ENCODE data around the gene CD151.

The CD151 gene

DNA sequence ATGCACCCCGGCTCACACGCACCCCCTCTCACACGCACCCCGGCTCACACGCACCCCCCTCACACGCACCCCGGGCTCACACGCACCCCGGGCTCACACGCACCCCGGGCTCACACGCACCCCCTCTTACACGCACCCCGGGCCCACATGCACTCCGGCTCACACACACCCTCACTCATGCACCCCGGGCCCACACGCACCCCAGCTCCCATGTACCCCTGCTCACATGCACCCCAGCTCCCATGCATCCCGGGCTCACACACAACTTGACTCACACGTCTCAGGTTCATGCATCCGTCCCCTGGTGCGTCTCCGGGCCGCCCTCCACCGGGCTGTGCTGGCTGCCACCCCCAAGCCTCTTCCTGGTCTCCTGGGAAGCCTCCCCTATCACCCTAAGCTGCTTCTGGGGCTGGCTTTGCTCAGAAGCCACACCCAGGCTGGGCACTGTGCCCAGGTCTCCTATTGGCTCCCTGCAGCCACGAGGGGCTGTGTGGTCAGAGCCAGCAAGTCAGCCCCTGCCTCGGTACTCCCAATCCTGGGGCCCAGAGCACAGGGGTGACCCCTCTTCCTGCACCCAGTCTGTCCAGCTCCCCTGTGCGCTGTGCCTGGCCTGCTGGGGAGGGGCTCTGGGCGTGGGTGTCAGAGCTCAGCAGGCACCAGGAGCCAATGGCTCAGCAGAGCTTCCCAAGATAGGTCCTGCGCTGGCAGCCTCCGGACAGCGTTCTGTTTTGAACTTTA lies 26.8 kb downstream of the CD151 start:
- DNase-seq = no peak

DNA sequence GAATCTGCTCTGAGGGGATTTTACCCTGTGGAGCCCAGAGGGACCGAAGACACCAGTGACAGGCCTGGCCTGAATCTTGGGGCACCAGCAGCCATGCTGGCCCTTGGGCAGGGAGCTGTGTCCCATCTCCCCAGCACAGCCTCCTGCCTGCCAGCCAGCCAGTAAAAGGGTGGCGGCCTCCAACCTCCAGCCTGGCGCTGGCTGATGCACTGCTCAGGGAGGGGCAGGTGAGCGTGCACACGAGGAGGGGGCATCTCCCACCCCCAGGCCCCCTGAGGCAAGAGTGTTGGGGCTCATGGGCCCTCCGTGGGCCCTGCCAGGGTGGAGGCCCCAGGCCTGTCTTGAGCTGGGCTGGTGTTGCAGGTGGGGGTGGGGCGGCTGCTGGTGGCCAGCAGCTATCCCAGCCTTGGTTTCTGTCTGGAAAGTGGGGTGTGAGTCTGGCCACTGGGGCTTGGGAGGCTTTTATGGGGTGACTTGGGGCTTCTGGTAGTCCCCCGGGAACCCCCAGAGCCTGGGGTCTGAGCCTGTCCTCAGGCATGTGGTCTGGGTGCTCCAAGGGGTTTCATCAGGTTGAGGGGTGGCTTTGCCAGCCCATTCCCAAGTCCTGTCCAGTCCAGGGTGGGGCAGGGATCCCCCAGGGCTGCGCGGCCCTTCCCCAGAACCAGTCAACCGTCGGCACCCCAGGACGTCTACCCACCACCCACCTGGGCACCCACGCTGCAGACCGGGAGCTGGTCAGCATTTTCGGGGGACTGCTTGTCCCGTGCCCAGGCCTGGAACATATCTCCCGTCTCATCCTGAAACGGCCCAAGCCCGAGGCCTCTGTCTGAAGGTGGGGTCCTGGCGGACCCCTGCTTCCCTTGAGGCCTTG lies 27.7 kb downstream of the CD151 start:
- no peak for DNase-seq

DNA sequence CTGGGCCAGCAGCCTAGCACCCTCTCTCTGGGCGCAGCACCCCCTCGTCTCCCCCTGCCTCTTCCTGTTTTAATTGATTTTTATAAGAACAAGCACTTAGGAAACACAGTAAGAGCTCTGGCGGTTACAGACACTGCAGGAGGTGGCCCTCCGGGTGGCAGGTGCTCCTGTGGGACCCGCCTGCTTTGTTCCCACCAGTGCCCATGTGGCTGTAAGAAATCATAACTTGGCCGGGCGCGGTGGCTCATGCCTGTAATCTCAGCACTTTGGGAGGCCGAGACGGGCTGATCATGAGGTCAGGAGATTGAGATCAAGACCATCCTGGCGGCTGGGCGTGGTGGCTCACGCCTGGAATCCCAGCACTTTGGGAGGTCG lies 28.3 kb downstream of the CD151 start:
- DNase-seq = no peak

DNA sequence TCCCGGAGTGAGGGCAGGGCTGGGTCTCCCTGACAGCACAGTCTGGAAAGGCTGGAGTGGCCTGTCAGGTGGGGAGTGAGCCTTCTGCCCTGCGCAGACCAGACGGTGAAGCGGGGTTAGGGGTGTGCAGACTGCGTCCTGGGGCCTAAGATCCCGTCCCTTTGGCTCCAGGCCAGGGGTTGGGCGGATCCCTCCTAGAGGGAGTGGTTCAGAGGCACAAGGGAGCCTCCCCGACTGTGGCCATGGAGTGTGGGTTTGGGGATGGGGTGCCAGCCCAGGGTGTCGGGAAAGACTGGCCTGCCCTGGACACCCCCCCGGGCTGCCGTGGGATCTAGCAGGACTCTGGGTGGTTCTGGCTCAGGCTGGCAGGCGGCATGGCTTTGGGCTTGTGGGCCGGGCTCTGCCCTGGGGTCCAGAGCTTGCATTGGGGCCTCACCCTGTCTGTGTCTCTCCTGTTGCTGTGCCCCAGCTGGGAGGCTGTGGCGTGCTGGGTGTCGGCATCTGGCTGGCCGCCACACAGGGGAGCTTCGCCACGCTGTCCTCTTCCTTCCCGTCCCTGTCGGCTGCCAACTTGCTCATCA lies 29.4 kb downstream of the CD151 start:
- DNase-seq = no peak

DNA sequence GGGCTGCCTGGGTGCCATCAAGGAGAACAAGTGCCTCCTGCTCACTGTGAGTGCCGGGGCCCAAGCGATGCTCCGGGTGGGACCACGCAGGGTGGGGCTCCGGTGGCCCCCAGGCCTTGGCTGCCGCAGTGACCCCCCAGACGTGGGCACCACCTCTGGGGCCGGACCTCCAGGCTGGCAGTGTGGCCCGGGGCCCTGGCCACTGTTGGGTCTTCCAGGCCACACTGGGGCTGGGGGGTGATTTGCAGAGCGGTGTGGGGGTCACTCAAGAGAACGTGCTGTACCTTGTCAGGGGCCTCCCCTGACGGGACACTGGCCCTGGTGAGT lies 29.9 kb downstream of the CD151 start:
- DNase-seq = no peak

DNA sequence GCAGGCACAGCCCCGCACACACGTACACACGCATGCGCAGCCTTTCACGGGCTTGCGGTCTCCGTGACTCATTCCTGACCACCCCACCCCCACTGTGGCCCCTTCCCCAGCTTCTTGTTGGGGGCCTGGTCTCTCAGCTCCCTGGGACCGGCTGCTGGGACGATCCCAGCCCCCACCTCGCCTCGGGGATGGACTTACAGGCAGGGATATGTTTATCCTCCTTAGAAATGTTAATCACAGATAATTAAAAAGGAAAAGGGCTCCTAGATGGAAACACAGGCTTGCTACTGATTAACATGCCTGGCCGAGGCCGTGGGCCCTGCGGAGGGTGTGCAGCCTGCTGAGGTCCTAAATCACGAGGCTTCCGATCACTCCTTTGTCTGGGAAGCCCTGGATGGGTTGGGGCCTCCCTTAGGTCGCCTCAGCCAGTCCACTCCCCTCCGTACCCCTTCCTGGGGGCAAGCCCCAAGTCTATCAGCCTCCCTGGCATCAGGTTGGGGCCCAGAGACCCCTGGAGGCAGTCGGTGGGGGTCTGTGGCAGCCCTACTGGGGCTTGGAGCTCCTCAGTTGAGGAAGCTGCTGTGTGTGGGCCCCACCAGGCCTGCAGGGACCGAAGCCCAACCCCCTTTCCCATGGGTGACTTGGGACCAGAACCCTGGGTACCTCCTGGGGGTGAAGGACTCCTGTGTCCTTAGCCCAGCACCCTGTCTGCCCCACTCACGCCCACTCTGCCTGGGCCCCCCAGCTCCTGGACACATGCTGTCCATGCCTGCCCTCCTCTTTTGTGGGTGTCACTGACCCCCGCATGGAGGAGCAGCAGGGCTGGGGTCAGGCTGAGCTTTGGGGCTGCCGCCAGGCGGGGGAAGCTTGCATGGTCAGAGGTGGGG lies 30.5 kb downstream of the CD151 start:
- no peak for DNase-seq

DNA sequence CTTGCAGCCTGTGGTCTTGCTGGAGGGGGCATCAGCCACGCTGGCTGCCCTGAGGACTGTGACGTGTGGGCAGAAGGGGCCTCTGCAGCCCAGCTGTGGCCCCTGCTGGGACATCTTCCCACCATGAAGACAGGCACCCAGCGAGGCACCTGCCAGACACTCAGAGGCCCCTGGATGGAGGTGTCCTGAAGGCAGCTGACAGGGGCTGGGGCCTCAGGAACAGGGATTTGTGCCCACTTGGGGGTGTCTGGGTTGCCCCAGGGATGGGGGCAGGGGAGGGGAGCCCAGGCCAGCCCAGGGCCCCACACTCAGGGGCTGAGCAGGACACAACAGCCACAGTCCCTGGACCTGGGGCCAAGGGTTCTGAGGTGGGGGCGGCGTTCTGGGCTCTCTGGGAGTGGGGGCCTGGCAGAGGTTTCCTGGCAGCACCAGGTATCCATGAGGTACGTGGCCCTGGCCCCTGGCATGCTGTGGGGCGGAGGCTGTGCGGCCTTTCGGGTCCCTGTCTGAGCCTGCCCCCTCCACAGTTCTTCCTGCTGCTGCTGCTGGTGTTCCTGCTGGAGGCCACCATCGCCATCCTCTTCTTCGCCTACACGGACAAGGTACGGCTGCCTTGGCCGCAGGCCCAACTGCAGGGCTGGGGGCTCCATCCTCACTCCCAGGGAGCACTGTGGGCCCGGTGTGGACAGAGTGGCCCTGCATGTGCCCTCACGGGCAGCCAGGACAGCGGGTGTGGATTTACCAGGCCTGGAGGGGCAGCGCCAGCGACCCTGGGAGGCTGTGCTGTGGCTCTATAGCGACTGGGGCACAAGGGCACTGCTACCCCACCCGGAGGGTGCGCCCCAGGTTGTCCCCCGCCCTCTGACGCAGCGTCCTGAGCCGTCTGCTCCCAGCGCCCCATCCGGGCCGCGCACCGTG lies 31.4 kb downstream of the CD151 start:
- no peak for DNase-seq

DNA sequence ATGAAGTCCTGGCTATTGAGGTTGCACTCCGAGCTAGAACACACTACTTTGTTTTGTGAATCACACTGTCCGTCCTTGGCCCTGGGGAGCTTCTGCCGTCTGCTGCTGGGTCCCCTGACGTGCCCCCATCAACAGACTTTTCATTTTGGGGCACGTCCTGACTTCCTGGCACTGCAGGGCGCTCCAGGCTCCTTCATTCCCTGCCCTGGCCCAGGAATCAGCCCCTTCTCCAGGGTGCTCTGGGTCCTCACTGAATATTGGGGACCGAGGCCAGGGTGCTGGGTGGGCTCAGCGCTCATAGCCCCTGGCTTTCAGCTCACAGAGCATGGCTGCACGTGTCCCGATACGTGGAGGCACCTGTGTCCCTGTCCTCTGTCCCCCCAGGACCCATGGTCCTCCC lies 32.1 kb downstream of the CD151 start:
- DNase-seq = no peak

DNA sequence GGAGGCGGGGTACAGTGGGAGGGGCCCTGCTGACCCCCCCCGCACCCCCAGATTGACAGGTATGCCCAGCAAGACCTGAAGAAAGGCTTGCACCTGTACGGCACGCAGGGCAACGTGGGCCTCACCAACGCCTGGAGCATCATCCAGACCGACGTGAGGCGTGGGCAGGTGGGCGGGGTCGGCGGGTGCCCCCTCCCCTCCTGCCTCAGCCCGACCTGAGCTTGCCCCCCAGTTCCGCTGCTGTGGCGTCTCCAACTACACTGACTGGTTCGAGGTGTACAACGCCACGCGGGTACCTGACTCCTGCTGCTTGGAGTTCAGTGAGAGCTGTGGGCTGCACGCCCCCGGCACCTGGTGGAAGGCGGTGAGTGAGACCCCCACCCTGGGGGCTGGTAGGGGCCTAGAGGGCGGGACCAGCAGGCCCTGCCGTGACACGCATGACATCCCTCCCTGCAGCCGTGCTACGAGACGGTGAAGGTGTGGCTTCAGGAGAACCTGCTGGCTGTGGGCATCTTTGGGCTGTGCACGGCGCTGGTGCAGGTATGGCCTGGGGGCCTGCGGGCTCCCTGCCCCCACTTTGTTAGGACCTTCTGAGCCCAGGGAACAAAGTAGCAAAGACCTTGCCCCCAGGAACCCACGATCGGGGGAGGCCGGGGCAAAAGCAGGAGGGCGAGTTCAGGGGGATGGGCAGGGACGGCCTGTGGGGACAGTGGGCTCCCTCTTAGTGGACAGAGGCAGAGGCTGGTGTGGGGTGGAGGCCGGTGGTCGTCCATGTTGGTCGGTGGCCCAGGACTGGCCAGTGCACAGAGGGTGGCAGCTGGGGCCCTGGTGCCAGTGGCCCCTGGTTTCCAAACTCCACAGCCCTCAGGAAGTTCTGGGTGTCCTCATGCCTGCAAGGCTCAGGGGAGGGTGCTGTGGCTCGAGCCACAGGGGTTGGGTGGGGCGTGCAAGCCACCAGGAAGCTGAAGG lies 33.0 kb downstream of the CD151 start:
- DNase-seq = no peak

DNA sequence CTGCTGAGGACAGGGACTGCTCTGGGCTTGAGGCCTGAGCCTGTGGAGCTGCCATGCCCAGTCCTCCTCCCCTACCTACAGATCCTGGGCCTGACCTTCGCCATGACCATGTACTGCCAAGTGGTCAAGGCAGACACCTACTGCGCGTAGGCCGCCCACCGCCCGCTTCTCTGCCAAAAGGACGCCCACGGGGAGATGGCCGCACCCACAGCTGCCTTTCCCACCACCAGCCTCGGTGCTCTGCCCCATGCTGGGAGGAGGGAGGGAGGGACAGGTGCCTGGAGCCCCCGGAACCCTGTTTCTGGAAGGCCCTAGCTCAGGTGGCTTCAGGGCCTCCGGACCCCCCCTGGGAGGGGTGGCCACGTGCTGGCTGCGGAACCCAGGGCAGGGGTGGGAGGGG lies 33.7 kb downstream of the CD151 start:
- no peak for DNase-seq

DNA sequence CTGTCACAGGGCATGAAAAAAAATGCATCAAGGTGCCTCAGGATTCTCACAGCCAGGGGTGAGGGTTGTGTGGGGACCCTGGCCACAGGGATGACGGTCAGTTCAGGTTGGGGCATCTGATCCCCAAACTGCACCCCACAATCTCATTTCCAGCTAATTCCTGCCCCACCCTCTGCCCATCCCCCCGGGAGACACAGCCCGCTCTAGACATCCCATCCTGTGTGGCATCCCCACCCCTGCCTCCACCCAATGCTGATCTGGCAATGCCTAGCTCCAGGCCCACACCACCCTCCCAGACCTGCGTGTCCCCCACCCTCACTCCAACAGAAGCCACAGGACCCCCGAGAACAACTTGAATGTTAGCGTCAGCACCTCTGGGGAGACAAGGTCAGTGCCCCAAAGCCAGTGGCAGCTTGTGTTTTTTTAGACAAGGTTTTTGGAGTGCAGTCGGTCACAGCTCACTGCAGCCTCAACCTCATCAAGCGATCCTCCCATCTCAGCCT lies 35.2 kb downstream of the CD151 start:
- DNase-seq = no peak

DNA sequence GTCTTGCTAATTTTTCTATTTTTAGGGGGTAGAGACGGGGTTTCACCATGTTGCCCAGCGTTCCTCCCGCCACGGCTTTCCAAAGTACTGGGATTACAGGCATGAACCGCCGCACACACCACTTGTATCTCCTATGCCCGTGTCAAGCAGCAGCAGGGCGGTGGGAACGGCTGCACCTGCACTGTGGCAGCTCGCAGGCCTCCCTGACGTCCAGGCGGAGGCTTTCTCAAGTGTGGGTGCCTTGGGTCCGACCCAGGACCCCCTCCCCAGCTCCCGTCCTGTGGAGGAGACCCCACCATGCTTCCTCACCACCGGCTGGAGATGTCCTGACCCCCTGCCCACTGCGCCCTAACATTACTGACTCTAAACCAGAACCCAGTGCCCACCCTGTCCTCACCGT lies 35.6 kb downstream of the CD151 start:
- no peak for DNase-seq

DNA sequence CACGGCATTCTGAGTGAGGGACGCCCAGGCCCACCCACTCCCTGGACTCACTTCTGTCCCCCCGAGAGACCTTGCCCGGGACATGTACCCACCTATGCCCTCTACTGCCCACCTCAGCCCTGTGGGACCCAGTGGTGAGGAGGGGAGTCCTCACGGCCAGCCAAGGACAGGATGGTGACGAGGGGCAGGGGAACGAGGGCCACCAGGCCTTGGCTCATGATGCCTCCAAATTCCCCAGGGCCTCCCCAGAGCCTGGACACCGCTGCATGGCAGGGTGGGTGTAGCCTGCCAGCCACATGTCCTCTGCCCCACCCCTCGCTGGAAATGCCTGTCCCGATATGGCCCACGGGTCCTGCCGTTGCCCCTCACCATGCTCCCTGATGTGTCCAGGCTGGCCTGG lies 36.0 kb downstream of the CD151 start:
- DNase-seq = no peak

DNA sequence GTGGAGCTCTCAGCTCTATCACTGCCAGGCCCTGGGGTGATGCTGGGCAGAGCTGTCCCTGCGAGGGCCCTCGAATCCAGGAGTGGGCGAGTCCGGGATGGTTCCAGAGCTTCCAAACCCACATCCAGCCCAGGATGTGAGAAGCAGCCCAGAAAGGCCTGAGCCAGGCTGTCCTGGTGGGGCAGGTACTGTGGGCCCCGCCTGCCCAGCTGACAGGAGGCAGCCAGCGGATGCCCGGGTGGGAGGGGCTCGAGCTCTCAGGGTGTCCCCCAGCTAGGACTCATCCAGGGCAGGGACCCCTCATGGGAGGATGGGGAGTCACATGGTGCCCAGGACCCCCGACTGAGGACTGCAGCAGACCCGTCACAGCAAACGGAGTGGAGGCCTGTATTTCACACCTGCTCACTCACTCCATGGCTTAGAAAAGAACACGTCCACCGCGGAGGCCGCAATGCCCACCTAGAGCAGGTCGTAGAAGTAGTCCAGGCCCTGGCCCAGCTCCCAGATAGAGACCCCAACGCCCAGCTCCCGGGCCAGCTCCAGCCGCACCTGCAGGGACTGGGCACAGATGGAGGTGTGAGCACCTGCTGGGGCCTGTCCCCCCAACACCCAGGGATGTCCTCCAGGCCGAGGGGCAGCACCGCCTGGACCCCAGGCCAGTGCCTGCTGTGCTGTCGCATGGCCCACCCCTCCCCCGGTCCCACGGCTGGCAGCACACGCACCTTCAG lies 36.8 kb downstream of the CD151 start:
- no peak for DNase-seq

DNA sequence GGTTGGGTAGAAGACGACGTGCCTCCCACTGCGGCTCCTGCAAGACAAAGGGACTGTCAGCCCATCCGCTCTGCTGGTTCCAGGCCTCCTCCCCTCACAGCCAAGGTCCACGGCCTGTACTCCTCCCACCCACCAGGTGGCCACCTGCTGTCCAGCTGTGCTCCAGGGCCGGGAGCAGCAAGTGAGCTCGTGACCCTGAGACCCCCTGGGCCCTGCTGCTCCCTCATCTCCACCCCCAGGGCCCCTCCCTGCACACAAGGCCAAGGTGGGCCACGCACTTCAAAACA lies 37.3 kb downstream of the CD151 start:
- no peak for DNase-seq

DNA sequence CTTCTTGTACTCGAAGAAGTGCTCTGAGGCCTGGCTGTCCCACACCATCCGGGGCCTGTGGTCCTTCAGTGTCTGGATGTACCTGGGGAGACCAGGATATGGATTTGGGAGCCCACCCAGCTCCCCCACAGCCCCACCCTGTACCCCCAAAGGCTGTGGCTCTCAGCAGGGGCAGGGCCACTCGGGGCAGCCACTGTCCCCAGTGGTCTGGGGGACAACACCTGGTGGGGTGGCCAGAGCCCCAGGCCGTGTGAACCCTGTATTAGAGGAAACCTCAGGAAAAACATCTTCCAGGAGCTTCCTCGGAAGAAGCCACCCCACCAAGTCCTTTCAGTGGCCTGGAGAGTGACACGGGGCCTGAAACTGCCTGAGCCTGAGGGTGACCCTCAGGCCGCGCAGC lies 37.7 kb downstream of the CD151 start:
- DNase-seq = no peak

DNA sequence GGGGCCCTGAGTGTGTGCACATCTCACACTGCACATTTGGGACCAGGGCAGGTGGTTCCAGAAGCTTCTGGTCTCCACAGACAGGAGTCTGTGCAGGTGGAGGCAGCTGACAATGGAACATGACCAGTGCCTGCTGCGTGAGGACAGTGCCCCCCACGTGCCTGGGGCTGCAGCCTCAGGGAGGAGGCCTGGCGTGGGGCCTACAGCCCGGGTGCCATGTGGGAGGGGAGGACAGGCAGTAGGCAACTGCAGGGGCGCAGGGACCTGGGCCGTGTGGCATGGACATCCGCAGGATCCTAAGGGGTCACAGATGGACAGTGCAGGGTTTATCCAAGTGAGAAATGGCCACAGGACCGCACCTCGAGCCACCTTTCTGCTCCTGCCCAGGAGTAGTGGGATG lies 38.7 kb downstream of the CD151 start:
- no peak for DNase-seq

DNA sequence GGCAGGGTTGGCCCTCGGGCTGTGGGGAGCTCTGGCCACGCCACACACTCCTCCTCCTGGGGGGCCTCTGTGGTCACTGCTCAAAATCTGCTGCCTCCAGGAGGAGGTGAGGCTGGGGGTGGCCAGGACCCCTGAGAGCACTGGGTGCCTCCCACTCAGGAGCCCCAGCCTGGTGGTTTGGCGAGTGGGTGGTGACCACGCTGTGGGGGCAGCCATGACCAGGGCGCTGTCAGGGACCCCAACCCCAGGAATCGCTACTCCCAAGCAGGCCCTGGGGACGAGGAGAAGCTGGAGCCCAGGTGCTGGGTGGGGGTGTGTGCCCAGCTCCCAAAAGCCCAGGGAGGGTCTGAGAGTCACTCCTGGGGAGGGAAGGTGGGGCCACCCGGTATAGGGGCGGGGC lies 40.0 kb downstream of the CD151 start:
- no peak for DNase-seq

DNA sequence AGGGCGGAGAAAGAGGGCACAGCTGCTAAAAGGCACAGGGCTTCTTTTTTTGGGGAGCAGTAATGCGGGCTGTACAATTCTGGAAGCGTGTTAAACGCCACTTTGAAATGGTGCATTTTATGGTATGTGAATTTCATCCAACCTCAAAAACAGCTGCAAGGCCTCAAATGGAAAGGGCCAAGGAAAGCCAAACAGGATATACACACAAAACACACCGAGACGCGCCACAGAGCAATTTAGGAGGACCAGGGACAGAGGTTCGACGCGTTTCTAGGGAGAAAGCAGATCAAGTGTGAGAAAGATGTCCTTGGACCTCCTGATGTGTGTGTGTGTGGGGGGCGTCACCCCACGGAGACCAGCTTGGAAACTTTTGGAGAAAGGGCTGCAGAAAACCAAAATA lies 41.0 kb downstream of the CD151 start:
- DNase-seq = no peak

DNA sequence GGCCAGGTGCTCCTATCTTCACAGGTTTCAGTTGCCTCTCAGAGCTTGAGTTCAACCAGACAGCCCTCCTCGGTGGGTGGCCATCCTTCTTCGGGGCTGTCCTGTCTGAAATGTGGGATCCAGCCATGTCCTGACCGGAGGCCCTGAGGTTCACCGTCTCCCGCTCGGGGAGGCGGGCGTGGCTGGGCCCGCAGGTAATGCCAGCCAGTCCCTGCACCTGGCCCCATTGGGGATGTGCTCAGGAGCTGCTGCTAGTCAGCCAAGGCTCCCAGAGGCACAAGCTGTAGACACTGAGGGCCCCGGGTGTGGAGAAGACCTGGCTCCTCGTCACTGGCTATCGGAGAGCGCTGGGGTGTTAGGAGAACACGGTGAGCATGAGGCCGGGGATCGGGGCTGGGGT lies 42.5 kb downstream of the CD151 start:
- no peak for DNase-seq
